HAP-1 (cell line): ENCODE results near the gene KDM5C.
A peak's percentile ranks its signal among the peaks of the same experiment; 100 is the strongest.
"Not testable (repeated sequence)": the region's sequence is repeated elsewhere in the genome, so short reads cannot be mapped to it uniquely, and the experiment has no call there.

Experiments
- DNase-seq, 2 experiments: peaks; one replicate each; pipeline ENCODE4 v3.0.0-alpha.2; 2016 to 2020; ENCODE audit warnings: low spot score in 2 of 2
- H3K27me3 ChIP-seq: fragments of 250-450 bp; sonication (Bioruptor Pico); 2 replicates; pipeline ENCODE4 v1.5.1; 2020; ENCODE audit warnings: low read depth, mild to moderate bottlenecking, moderate library complexity
- H3K36me3 ChIP-seq: fragments of 250-450 bp; sonication (Bioruptor Pico); replicated peaks from 2 replicates; pipeline ENCODE4 v1.5.1; 2020; ENCODE audit warnings: mild to moderate bottlenecking
- H3K4me1 ChIP-seq: fragments of 250-450 bp; sonication (Bioruptor Pico); 2 replicates; pipeline ENCODE4 v1.5.1; 2020; ENCODE audit warnings: mild to moderate bottlenecking
- H3K4me3 ChIP-seq: fragments of 250-450 bp; sonication (Bioruptor Pico); 2 replicates; pipeline ENCODE4 v1.5.1; 2020; ENCODE audit warnings: mild to moderate bottlenecking, moderate library complexity
- H3K9me3 ChIP-seq: fragments of 250-450 bp; sonication (Bioruptor Pico); 2 replicates; pipeline ENCODE4 v1.5.1; 2020; ENCODE audit warnings: mild to moderate bottlenecking, moderate library complexity
- in situ Hi-C: fragments of 300-500 bp; cut with MboI; formaldehyde crosslinking; loops from 3 replicates; pipeline ENCODE4 v1.14.3; 2020; ENCODE audit warnings: low sequenced_read_pairs, inconsistent platforms, mixed read lengths

Gene KDM5C

GRCh38 chrX:53194308-53194707 is 30.7 kb downstream of the KDM5C start:
- no peak overlapping the region for H3K4me3 ChIP-seq
- peaks cover 64% of the 10 kb centered on the region for H3K36me3 ChIP-seq
- H3K27me3 ChIP-seq, result no peaks in the 10 kb centered on the region
- H3K4me1 ChIP-seq, result no peaks in the 10 kb centered on the region
- no peak for DNase-seq
- in situ Hi-C loops, result no loop called here
- no peaks in the 10 kb centered on the region for H3K9me3 ChIP-seq

GRCh38 chrX:53193093-53193492 is 31.9 kb downstream of the KDM5C start:
- DNase-seq, result no peak
- no peaks in the 10 kb centered on the region for H3K9me3 ChIP-seq
- H3K4me3 ChIP-seq, result no peak overlapping the region
- H3K27me3 ChIP-seq, result no peaks in the 10 kb centered on the region
- H3K36me3 ChIP-seq, result peaks cover 52% of the 10 kb centered on the region
- in situ Hi-C loops, result no loop called here
- H3K4me1 ChIP-seq, result no peaks in the 10 kb centered on the region

- Histone ChIP-seq H3K9me3 (no peaks in the 10 kb centered on the region), H3K36me3 (peaks cover 25% of the 10 kb centered on the region), H3K4me1 (no peaks in the 10 kb centered on the region), H3K4me3 (no peak overlapping the region), H3K27me3 (no peaks in the 10 kb centered on the region)
- in situ Hi-C loops, result no loop called here
- peak in 1 of 2 experiments; percentile 60 for DNase-seq
Observed at GRCh38 chrX:53190363-53190960, 34.5 kb downstream of the KDM5C start.

DNA sequence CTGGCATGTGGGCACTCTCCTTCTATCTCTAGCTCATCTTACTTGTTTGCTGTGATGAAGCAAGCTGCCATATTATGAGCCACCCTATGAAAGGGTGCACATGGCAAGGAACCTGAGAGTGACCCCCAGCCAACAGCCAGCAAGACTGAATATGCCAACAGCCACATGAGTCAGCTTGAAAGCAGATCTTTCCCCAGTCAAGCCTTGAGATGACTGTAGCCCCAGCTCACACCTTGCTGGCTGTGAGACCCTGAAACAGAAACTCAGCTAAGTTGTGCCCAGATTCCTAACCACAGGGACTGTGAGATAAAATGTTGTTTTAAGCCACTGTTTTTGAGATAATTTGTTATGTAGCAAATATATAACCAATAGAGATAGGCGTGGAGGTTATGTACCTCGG is 36.2 kb downstream of the KDM5C start:
- no peaks in the 10 kb centered on the region for H3K27me3 ChIP-seq
- H3K4me1 ChIP-seq, result no peaks in the 10 kb centered on the region
- in situ Hi-C loops, result no loop called here
- no peak for DNase-seq
- H3K4me3 ChIP-seq, result no peak overlapping the region
- peaks cover 8% of the 10 kb centered on the region for H3K36me3 ChIP-seq
- no peaks in the 10 kb centered on the region for H3K9me3 ChIP-seq

DNA sequence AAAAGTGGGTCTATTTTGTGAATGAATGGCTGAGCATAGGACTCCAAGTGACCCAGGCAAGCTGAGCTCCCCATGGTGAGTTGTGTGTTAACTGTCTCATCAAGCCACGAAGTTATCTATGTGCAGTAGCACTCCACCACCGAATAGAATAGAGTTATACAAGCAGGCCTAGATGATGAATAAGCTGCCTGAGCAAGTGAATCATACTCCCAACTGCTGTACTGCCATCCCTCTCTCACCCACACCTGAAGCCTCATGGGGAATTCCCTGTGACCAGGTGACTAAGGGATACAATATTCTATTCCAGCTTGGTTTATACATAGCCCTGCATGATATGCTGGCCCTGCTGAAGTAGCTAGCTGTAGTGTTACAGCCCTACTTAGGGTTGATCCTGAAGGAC is 38.7 kb downstream of the KDM5C start:
- no peak overlapping the region for H3K4me3 ChIP-seq
- H3K4me1 ChIP-seq, result no peaks in the 10 kb centered on the region
- DNase-seq, result no peak
- no peaks in the 10 kb centered on the region for H3K9me3 ChIP-seq
- in situ Hi-C loops, result no loop called here
- H3K36me3 ChIP-seq, result no peaks in the 10 kb centered on the region; the same call in 1 of the 2 replicates
- H3K27me3 ChIP-seq, result no peaks in the 10 kb centered on the region

DNA sequence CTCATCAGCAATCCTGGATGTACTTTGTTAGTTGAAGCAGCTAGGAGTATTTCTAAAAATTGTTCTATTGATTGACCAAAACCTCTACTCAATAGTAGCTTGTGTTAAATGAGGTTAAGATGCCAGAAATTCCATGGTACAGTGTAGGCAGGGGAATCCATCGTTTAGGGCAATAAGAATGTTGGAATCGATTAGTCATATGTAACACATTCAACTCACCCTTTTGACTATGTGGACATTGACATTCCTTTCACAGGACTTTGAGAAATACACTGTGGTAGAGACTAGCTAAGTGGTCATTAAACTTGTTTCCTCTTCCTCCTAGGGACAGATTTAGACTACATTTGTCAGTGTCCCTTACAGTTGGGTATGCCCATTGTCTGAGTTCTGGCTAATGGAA is 40.2 kb downstream of the KDM5C start:
- Histone ChIP-seq H3K27me3 (no peaks in the 10 kb centered on the region), H3K4me3 (no peak overlapping the region), H3K4me1 (no peaks in the 10 kb centered on the region), H3K36me3 (no peaks in the 10 kb centered on the region; the same call in 1 of the 2 replicates), H3K9me3 (no peaks in the 10 kb centered on the region)
- in situ Hi-C loops, result no loop called here
- DNase-seq, result no peak

DNA sequence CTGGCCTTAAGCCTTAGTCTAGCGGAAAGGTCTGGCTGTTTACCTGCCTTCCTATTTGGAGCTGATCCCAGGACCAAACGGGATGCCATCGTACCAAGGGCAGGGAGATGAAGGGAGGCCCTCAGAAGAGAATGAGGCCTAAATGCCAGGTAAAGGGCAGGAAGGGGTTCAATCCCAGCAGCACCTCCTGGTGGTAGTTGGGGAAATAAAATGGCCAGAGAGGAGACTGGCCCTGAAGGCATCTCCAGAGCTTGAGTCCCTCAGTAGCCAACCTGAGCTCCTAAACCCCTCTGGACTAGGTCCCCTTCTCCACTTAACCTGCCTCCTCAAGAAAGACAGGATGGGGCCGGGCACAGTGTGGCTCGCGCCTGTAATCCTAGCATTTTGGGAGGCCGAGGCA is 53.7 kb downstream of the KDM5C start:
- in situ Hi-C loops, result no loop called here

GRCh38 chrX:53166103-53166502 is 58.9 kb downstream of the KDM5C start:
- no peak overlapping the region for H3K4me3 ChIP-seq
- H3K9me3 ChIP-seq, result no peaks in the 10 kb centered on the region
- H3K36me3 ChIP-seq, result no peaks in the 10 kb centered on the region
- no peaks in the 10 kb centered on the region for H3K27me3 ChIP-seq
- no peaks in the 10 kb centered on the region for H3K4me1 ChIP-seq
- no peak for DNase-seq
- in situ Hi-C loops, result no loop called here

More for the DNA sequence above, 53.7 kb downstream of the KDM5C start:
- H3K4me3 ChIP-seq, result no peak overlapping the region
- H3K4me1 ChIP-seq, result no peaks in the 10 kb centered on the region
- H3K27me3 ChIP-seq, result no peaks in the 10 kb centered on the region
- H3K9me3 ChIP-seq, result no peaks in the 10 kb centered on the region
- H3K36me3 ChIP-seq, result no peaks in the 10 kb centered on the region
- no peak for DNase-seq

DNA sequence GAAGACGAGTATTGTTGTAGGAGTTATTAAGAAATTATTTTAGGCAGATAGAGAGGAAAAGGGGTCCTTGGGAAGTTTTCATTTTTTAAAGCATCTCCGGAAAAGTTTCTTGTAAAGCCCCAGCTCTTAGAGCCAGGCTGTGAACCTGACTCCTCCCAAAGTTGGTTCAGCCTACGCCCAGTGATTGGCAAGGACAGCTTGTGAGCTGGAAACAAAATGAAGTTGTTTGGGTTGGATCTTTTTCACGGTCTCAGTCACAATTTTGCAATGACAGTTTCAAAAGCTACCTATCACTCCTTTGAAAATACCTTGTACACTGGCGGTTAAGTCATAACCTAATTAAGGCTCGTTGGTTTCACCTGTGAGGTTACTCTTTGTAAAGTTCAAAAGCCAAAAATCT is 60.4 kb downstream of the KDM5C start:
- H3K27me3 ChIP-seq, H3K9me3 ChIP-seq, in situ Hi-C loops, DNase-seq, H3K36me3 ChIP-seq, H3K4me1 ChIP-seq, H3K4me3 ChIP-seq: not testable (repeated sequence)

GRCh38 chrX:53163436-53163835 is 61.6 kb downstream of the KDM5C start:
- H3K36me3 ChIP-seq, result no peaks in the 10 kb centered on the region
- no peaks in the 10 kb centered on the region for H3K27me3 ChIP-seq
- no peak for DNase-seq
- H3K4me3 ChIP-seq, result no peak overlapping the region
- H3K9me3 ChIP-seq, result no peaks in the 10 kb centered on the region
- H3K4me1 ChIP-seq, result peaks cover 3% of the 10 kb centered on the region
- in situ Hi-C loops, result no loop called here

DNA sequence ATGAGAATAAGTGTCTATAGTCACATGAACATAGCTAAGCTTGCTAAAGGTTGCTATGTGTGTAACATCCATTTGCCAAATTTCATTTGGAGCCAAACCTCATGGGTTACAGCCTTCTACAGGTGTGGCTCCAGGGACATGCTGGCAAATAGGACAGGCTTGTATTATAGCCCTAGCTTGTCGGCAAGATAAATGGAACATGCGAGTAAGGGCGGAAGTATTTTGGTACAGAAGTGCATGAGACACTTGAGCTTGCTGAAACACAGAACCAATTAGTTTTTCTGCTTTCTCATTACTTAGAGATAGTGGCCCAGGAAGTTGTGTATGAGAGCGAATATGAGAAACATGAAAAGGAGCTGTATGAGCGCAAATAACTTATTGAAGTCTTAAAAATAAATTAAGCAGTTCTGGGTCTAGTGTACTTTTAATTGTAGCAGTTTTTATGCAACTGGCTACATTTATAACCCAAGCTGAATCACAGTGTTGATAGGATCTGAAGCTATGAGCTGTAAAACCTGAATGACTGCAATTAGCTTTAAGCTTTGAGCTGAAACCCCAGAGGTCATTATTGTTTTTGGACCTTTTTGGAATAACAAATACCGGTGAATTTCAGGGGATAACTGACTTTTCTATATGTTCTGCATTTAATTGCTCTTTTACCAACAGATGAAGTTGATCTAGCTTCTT is 64.6 kb downstream of the KDM5C start:
- peaks cover 3% of the 10 kb centered on the region for H3K4me1 ChIP-seq
- no peaks in the 10 kb centered on the region for H3K36me3 ChIP-seq
- no peaks in the 10 kb centered on the region for H3K9me3 ChIP-seq
- H3K27me3 ChIP-seq, result no peaks in the 10 kb centered on the region
- H3K4me3 ChIP-seq, result no peak overlapping the region
- in situ Hi-C loops, result no loop called here
- peak in 1 of 2 experiments; percentile 10 for DNase-seq

- H3K4me1 ChIP-seq, result peaks cover 3% of the 10 kb centered on the region
- H3K36me3 ChIP-seq, result no peaks in the 10 kb centered on the region
- in situ Hi-C loops, result no loop called here
- DNase-seq, result no peak
- H3K9me3 ChIP-seq, result no peaks in the 10 kb centered on the region
- no peak overlapping the region for H3K4me3 ChIP-seq
- no peaks in the 10 kb centered on the region for H3K27me3 ChIP-seq
Observed at GRCh38 chrX:53159184-53159583, 65.8 kb downstream of the KDM5C start.

DNA sequence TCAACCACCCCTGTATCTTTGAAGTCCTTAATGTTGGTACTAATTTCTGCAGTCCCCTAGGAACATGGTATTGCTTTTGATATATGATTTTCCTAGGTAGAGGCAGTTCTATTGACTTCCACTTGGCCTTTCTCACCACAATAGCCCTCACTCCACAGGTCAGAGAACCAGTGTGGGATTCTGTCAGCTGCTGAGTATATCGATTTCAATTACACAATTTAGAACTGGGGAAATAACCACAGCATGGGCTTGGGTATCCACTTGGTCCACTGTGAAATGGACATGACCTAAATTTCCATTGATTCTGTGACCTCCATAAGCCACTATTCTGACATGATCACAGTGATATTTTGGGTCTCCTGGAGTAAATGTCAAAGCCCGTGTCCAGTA is 68.8 kb downstream of the KDM5C start:
- in situ Hi-C loops, result no loop called here
- Histone ChIP-seq H3K4me1 (peaks cover 3% of the 10 kb centered on the region), H3K9me3 (no peaks in the 10 kb centered on the region), H3K36me3 (no peaks in the 10 kb centered on the region), H3K27me3 (no peaks in the 10 kb centered on the region), H3K4me3 (no peak overlapping the region)
- no peak for DNase-seq

GRCh38 chrX:53155512-53156206 is 69.3 kb downstream of the KDM5C start:
- no peaks in the 10 kb centered on the region for H3K36me3 ChIP-seq
- H3K9me3 ChIP-seq, result no peaks in the 10 kb centered on the region
- no peak overlapping the region for H3K4me3 ChIP-seq
- no peak for DNase-seq
- H3K27me3 ChIP-seq, result no peaks in the 10 kb centered on the region
- H3K4me1 ChIP-seq, result peaks cover 3% of the 10 kb centered on the region
- in situ Hi-C loops, result no loop called here
